ENCODE data around the gene DUSP23.

Gene DUSP23

GRCh38 chr1:159800177-159800930 is 19.6 kb downstream of the DUSP23 start:
- Histone ChIP-seq H3K4me3 (ENCODE audit: low read length) (no peak overlapping the region), H2BK120ac (ENCODE audit: low read depth, low read length) (no peak overlapping the region), H3K56ac (ENCODE audit: low read length) (no peak overlapping the region), H3K79me1 (ENCODE audit: low read length) (no peaks in the 10 kb centered on the region), H4K8ac (ENCODE audit: low read depth, low read length) (no peak overlapping the region), H3K23ac (ENCODE audit: low read length) (no peak overlapping the region), H4K5ac (ENCODE audit: low read length) (no peak overlapping the region), H2BK5ac (ENCODE audit: low read length) (no peak overlapping the region), H3K36me3 (ENCODE audit: control insufficient read depth, insufficient read depth, low read length) (no peaks in the 10 kb centered on the region), H3K27me3 (ENCODE audit: insufficient read depth, low read length, poor library complexity) (no peaks in the 10 kb centered on the region), H3K27ac (ENCODE audit: low read depth, low read length) (no peak overlapping the region), H3K9ac (ENCODE audit: low read length) (no peak overlapping the region), H3K18ac (ENCODE audit: low read length) (no peak overlapping the region), H3K4me2 (ENCODE audit: low read length) (no peak overlapping the region), H3K79me2 (ENCODE audit: control insufficient read depth, insufficient read depth, low read length) (no peaks in the 10 kb centered on the region), H3K4ac (ENCODE audit: low read depth, low read length) (no peak overlapping the region), H2AK5ac (ENCODE audit: low read length) (no peak overlapping the region), H3K4me1 (ENCODE audit: control insufficient read depth, low read depth, low read length) (no peaks in the 10 kb centered on the region), H2BK15ac (replicated peaks; ENCODE audit: low read depth) (no peak overlapping the region)
- no peak for DNase-seq
- WGBS (ENCODE audit: extremely low coverage, insufficient coverage, low lambda C conversion rate) = no CpG with 5 or more reads among the region's 8 CpGs

- Histone ChIP-seq H3K4me2 (ENCODE audit: low read length) (no peak within 1 kb of the TSS), H3K79me2 (ENCODE audit: control insufficient read depth, insufficient read depth, low read length) (no peaks in the 10 kb centered on the region), H3K9ac (ENCODE audit: low read length) (no peak within 1 kb of the TSS), H4K5ac (ENCODE audit: low read length) (no peak within 1 kb of the TSS), H3K4me3 (ENCODE audit: low read length) (no peak within 1 kb of the TSS), H3K36me3 (ENCODE audit: control insufficient read depth, insufficient read depth, low read length) (no peaks in the 10 kb centered on the region), H2BK5ac (ENCODE audit: low read length) (no peak within 1 kb of the TSS), H3K79me1 (ENCODE audit: low read length) (no peaks in the 10 kb centered on the region), H3K18ac (ENCODE audit: low read length) (no peak within 1 kb of the TSS), H3K4ac (ENCODE audit: low read depth, low read length) (no peak within 1 kb of the TSS), H3K56ac (ENCODE audit: low read length) (no peak within 1 kb of the TSS), H4K8ac (ENCODE audit: low read depth, low read length) (no peak within 1 kb of the TSS), H3K23ac (ENCODE audit: low read length) (no peak within 1 kb of the TSS), H3K27ac (ENCODE audit: low read depth, low read length) (no peak within 1 kb of the TSS), H3K27me3 (ENCODE audit: insufficient read depth, low read length, poor library complexity) (no peaks in the 10 kb centered on the region), H3K4me1 (ENCODE audit: control insufficient read depth, low read depth, low read length) (no peaks in the 10 kb centered on the region), H2AK5ac (ENCODE audit: low read length) (no peak within 1 kb of the TSS), H2BK120ac (ENCODE audit: low read depth, low read length) (no peak within 1 kb of the TSS), H2BK15ac (replicated peaks; ENCODE audit: low read depth) (no peak within 1 kb of the TSS)
- no peak for DNase-seq
- WGBS (ENCODE audit: extremely low coverage, insufficient coverage, low lambda C conversion rate) = no CpG with 5 or more reads among the region's 8 CpGs
These were observed 21.3 kb downstream of the DUSP23 start, which contains the start of gene FCRL6 for GRCh38 chr1:159802111-159802510. TSS of gene FCRL6 (plus strand) at chr1:159802360. CDS start at chr1:159802425, 65 bp downstream.

- no peak overlapping the region for H2BK5ac ChIP-seq (ENCODE audit: low read length)
- no peak overlapping the region for H3K4ac ChIP-seq (ENCODE audit: low read depth, low read length)
- no peaks in the 10 kb centered on the region for H3K79me1 ChIP-seq (ENCODE audit: low read length)
- H3K4me2 ChIP-seq (ENCODE audit: low read length) = no peak overlapping the region
- no peak overlapping the region for H4K5ac ChIP-seq (ENCODE audit: low read length)
- no peaks in the 10 kb centered on the region for H3K4me1 ChIP-seq (ENCODE audit: control insufficient read depth, low read depth, low read length)
- H3K79me2 ChIP-seq (ENCODE audit: control insufficient read depth, insufficient read depth, low read length) = no peaks in the 10 kb centered on the region
- no peak overlapping the region for H2AK5ac ChIP-seq (ENCODE audit: low read length)
- H3K23ac ChIP-seq (ENCODE audit: low read length) = no peak overlapping the region
- H3K27me3 ChIP-seq (ENCODE audit: insufficient read depth, low read length, poor library complexity) = no peaks in the 10 kb centered on the region
- no CpG with 5 or more reads among the region's 7 CpGs for WGBS (ENCODE audit: extremely low coverage, insufficient coverage, low lambda C conversion rate)
- H4K8ac ChIP-seq (ENCODE audit: low read depth, low read length) = no peak overlapping the region
- no peaks in the 10 kb centered on the region for H3K36me3 ChIP-seq (ENCODE audit: control insufficient read depth, insufficient read depth, low read length)
- no peak overlapping the region for H3K18ac ChIP-seq (ENCODE audit: low read length)
- no peak overlapping the region for H3K56ac ChIP-seq (ENCODE audit: low read length)
- H3K27ac ChIP-seq (ENCODE audit: low read depth, low read length) = no peak overlapping the region
- H3K4me3 ChIP-seq (ENCODE audit: low read length) = no peak overlapping the region
- H2BK15ac ChIP-seq (replicated peaks; ENCODE audit: low read depth) = no peak overlapping the region
- H3K9ac ChIP-seq (ENCODE audit: low read length) = no peak overlapping the region
- no peak for DNase-seq
- H2BK120ac ChIP-seq (ENCODE audit: low read depth, low read length) = no peak overlapping the region
These were observed 23.4 kb downstream of the DUSP23 start for GRCh38 chr1:159803956-159804689.

GRCh38 chr1:159804924-159805323 is 24.2 kb downstream of the DUSP23 start:
- no CpG with 5 or more reads among the region's 2 CpGs for WGBS (ENCODE audit: extremely low coverage, insufficient coverage, low lambda C conversion rate)
- Histone ChIP-seq H3K79me2 (ENCODE audit: control insufficient read depth, insufficient read depth, low read length) (no peaks in the 10 kb centered on the region), H3K27ac (ENCODE audit: low read depth, low read length) (no peak overlapping the region), H2BK15ac (replicated peaks; ENCODE audit: low read depth) (no peak overlapping the region), H3K23ac (ENCODE audit: low read length) (no peak overlapping the region), H2BK5ac (ENCODE audit: low read length) (no peak overlapping the region), H4K5ac (ENCODE audit: low read length) (no peak overlapping the region), H3K56ac (ENCODE audit: low read length) (no peak overlapping the region), H3K79me1 (ENCODE audit: low read length) (no peaks in the 10 kb centered on the region), H3K4me1 (ENCODE audit: control insufficient read depth, low read depth, low read length) (no peaks in the 10 kb centered on the region), H3K36me3 (ENCODE audit: control insufficient read depth, insufficient read depth, low read length) (no peaks in the 10 kb centered on the region), H3K18ac (ENCODE audit: low read length) (no peak overlapping the region), H3K4me3 (ENCODE audit: low read length) (no peak overlapping the region), H3K27me3 (ENCODE audit: insufficient read depth, low read length, poor library complexity) (no peaks in the 10 kb centered on the region), H3K4me2 (ENCODE audit: low read length) (no peak overlapping the region), H2AK5ac (ENCODE audit: low read length) (no peak overlapping the region), H2BK120ac (ENCODE audit: low read depth, low read length) (no peak overlapping the region), H4K8ac (ENCODE audit: low read depth, low read length) (no peak overlapping the region), H3K9ac (ENCODE audit: low read length) (no peak overlapping the region), H3K4ac (ENCODE audit: low read depth, low read length) (no peak overlapping the region)
- DNase-seq = no peak

- H3K4ac ChIP-seq (ENCODE audit: low read depth, low read length) = no peak overlapping the region
- H2BK5ac ChIP-seq (ENCODE audit: low read length) = no peak overlapping the region
These were observed 35.2 kb downstream of the DUSP23 start for GRCh38 chr1:159815926-159816325.

More at GRCh38 chr1:159815926-159816325, 35.2 kb downstream of the DUSP23 start:
- H4K5ac ChIP-seq (ENCODE audit: low read length) = no peak overlapping the region
- no peaks in the 10 kb centered on the region for H3K4me1 ChIP-seq (ENCODE audit: control insufficient read depth, low read depth, low read length)
- H3K4me2 ChIP-seq (ENCODE audit: low read length) = no peak overlapping the region
- no peak overlapping the region for H3K56ac ChIP-seq (ENCODE audit: low read length)
- H3K36me3 ChIP-seq (ENCODE audit: control insufficient read depth, insufficient read depth, low read length) = no peaks in the 10 kb centered on the region
- no peak overlapping the region for H2BK15ac ChIP-seq (replicated peaks; ENCODE audit: low read depth)
- no peak overlapping the region for H3K23ac ChIP-seq (ENCODE audit: low read length)
- H2BK120ac ChIP-seq (ENCODE audit: low read depth, low read length) = no peak overlapping the region
- no peak overlapping the region for H4K8ac ChIP-seq (ENCODE audit: low read depth, low read length)
- DNase-seq = no peak
- H3K4me3 ChIP-seq (ENCODE audit: low read length) = no peak overlapping the region
- no peak overlapping the region for H3K18ac ChIP-seq (ENCODE audit: low read length)
- no peaks in the 10 kb centered on the region for H3K79me1 ChIP-seq (ENCODE audit: low read length)
- no peaks in the 10 kb centered on the region for H3K27me3 ChIP-seq (ENCODE audit: insufficient read depth, low read length, poor library complexity)
- no peak overlapping the region for H3K9ac ChIP-seq (ENCODE audit: low read length)
- no peak overlapping the region for H3K27ac ChIP-seq (ENCODE audit: low read depth, low read length)
- H2AK5ac ChIP-seq (ENCODE audit: low read length) = no peak overlapping the region
- H3K79me2 ChIP-seq (ENCODE audit: control insufficient read depth, insufficient read depth, low read length) = no peaks in the 10 kb centered on the region
- WGBS (ENCODE audit: extremely low coverage, insufficient coverage, low lambda C conversion rate) = no CpG with 5 or more reads among the region's 8 CpGs
